GM12878 (cell line): Measurements from ENCODE around the gene SEC11A. TPM values are rescaled to one million over a fixed set of nuclear protein-coding genes. Genes with fewer than 3 reads are reported as not detected.

ENCODE experiments used
- ATAC-seq: fragments of 200-7000 bp; cut with Tn5 transposase; 3 replicates; pipeline ENCODE4 v1.9.1; 2020; ENCODE audit warnings: mild to moderate bottlenecking, moderate library complexity
- BruUV-seq: library from RNA; stranded (reverse); fragments of 400-500 nt; replicated peaks from 2 replicates; lab custom pipeline; 2021; lab: Mats Ljungman, UMichigan
- CTCF ChIA-PET: fragments of 300-600 bp; sonication (Branson Sonifier 250); formaldehyde crosslinking; extraction: SDS; loops from one replicate; lab custom pipeline; 2021; ENCODE audit warnings: inconsistent platforms; lab: Yijun Ruan, JAX
- POLR2A ChIA-PET: fragments of 350-600 bp; formaldehyde crosslinking; extraction: SDS; loops from one replicate; lab custom pipeline; 2021; ENCODE audit warnings: inconsistent platforms; lab: Charles Lee
- RAD21 ChIA-PET: fragments of 300-600 bp; sonication (Branson Sonifier 250); formaldehyde crosslinking; loops from one replicate; lab custom pipeline; 2023; ENCODE audit warnings: antibody characterized with exemption; ENCODE audit not compliant: unreplicated experiment; lab: Charles Lee
- SMC1A ChIA-PET: fragments of 300-600 bp; sonication (Branson Sonifier 250); formaldehyde crosslinking; loops from one replicate; lab custom pipeline; 2023; ENCODE audit not compliant: unreplicated experiment, uncharacterized antibody; lab: Charles Lee
- DNase-seq: peaks from one replicate; pipeline ENCODE4 v3.0.0-alpha.2; 2011; ENCODE audit warnings: low read depth, low spot score
- FAIRE-seq: peaks from 3 replicates; lab custom pipeline; 2011; peaks lifted over from hg19 to GRCh38; lab: Jason Lieb, UNC
- H2AFZ ChIP-seq: 2 replicates; pipeline ENCODE4 v1.6.0; 2011; ENCODE audit warnings: low read depth, low read length, control low read depth; ENCODE audit not compliant: control insufficient read depth
- H3K27ac ChIP-seq: 2 replicates; pipeline ENCODE4 v1.5.1; 2011; ENCODE audit warnings: control low read depth; ENCODE audit not compliant: control insufficient read depth, insufficient read depth
- H3K27me3 ChIP-seq, 2 experiments: replicated peaks in 1 of 2; 2 replicates each; pipeline versions ENCODE4 v1.6.0 to v1.6.1; 2011; ENCODE audit warnings: low read length in 1 of 2; ENCODE audit not compliant: control insufficient read depth in 2 of 2, insufficient read depth in 2 of 2
- H3K36me3 ChIP-seq, 2 experiments: 2 replicates each; pipeline ENCODE4 v1.5.1; 2011; ENCODE audit warnings: low read length in 1 of 2; ENCODE audit not compliant: control insufficient read depth in 2 of 2, insufficient read depth in 2 of 2
- H3K4me1 ChIP-seq: 2 replicates; pipeline ENCODE4 v1.6.1; 2011; ENCODE audit warnings: mild to moderate bottlenecking, low read length, moderate library complexity, mixed read lengths; ENCODE audit not compliant: control insufficient read depth, insufficient read depth
- H3K4me2 ChIP-seq: 2 replicates; pipeline ENCODE4 v1.6.0; 2011; ENCODE audit warnings: control low read depth; ENCODE audit not compliant: control insufficient read depth, insufficient read depth
- H3K4me3 ChIP-seq: fragments of 200-600 bp; sonication (generic); 2 replicates; pipeline ENCODE4 v1.5.1; 2016
- H3K79me2 ChIP-seq: 2 replicates; pipeline ENCODE4 v1.6.0; 2011; ENCODE audit warnings: low read length; ENCODE audit not compliant: control insufficient read depth, insufficient read depth
- H3K9ac ChIP-seq: 2 replicates; pipeline ENCODE4 v1.8.0; 2011; ENCODE audit warnings: low read length, control low read depth, mixed read lengths; ENCODE audit not compliant: control insufficient read depth, insufficient read depth
- H3K9me3 ChIP-seq: replicated peaks from 3 replicates; pipeline ENCODE4 v1.5.1; 2011; ENCODE audit warnings: mild to moderate bottlenecking, low read length; ENCODE audit not compliant: control insufficient read depth, insufficient read depth
- H4K20me1 ChIP-seq: 2 replicates; pipeline ENCODE4 v1.6.0; 2011; ENCODE audit not compliant: control insufficient read depth, insufficient read depth
- CHD1 ChIP-seq: IDR thresholded peaks from 2 replicates; pipeline ENCODE4 v1.6.1; 2012; ENCODE audit warnings: low read depth, low read length, improper control_type of control experiment
- CREM ChIP-seq: IDR thresholded peaks from 2 replicates; pipeline ENCODE4 v1.6.1; 2014; ENCODE audit warnings: antibody characterized with exemption, low read depth
- DPF2 ChIP-seq: fragments of 450-650 bp; IDR thresholded peaks from 2 replicates; pipeline ENCODE4 v1.6.1; 2017; ENCODE audit warnings: mild to moderate bottlenecking
- FOXK2 ChIP-seq: fragments of 450-650 bp; IDR thresholded peaks from 2 replicates; pipeline ENCODE4 v1.6.1; 2017; ENCODE audit warnings: mild to moderate bottlenecking, moderate library complexity
- HDGF ChIP-seq: fragments of 450-650 bp; IDR thresholded peaks from 2 replicates; pipeline ENCODE4 v1.6.1; 2016; ENCODE audit warnings: antibody characterized with exemption
- IKZF1 ChIP-seq: fragments of 450-650 bp; conservative IDR thresholded peaks from 2 replicates; pipeline ENCODE4 v1.6.1; 2017; ENCODE audit warnings: antibody characterized with exemption, mild to moderate bottlenecking
- IRF4 ChIP-seq: IDR thresholded peaks from 2 replicates; pipeline ENCODE4 v1.6.1; 2011; ENCODE audit warnings: low read depth, low read length
- NRF1 ChIP-seq: conservative IDR thresholded peaks from 2 replicates; pipeline ENCODE4 v1.6.1; 2011; ENCODE audit warnings: mild to moderate bottlenecking, low read depth, low read length, improper control_type of control experiment
- PAX5 ChIP-seq: IDR thresholded peaks from 2 replicates; pipeline ENCODE4 v1.6.1; 2011; ENCODE audit warnings: low read depth, low read length, borderline replicate concordance
- POU2F2 ChIP-seq: IDR thresholded peaks from 3 replicates; pipeline ENCODE4 v1.6.1; 2011; ENCODE audit warnings: low read depth, mild to moderate bottlenecking, low read length, borderline replicate concordance
- RUNX3 ChIP-seq: IDR thresholded peaks from 2 replicates; pipeline ENCODE4 v1.6.1; 2012; ENCODE audit warnings: low read length, inconsistent platforms
- WGBS: methylation state at CpG from one replicate; pipeline ENCODE4 v1.1.6; 2016; ENCODE audit warnings: low lambda C conversion rate; ENCODE audit not compliant: insufficient replicate concordance, insufficient coverage; ENCODE audit errors: missing lambda C conversion rate; 5-methylcytosine and 5-hydroxymethylcytosine counted together
- in situ Hi-C: fragments of 300-500 bp; cut with MboI; formaldehyde crosslinking; loops from 9 replicates; pipeline ENCODE4 v1.14.3; 2018; ENCODE audit warnings: mixed read lengths
- intact Hi-C: fragments of 100-400 bp; cut with micrococcal nuclease; formaldehyde crosslinking; loops from one replicate; pipeline ENCODE4 v1.14.2; 2022; ENCODE audit not compliant: unreplicated experiment
- polyA plus RNA-seq, 11 experiments: library from polyadenylated mRNA; depleted of rRNA in 4 of 11; unstranded in 6 of 11; stranded (reverse) in 5 of 11; fragments of >200 nt; fragmentation: Nextera tagmentation in 4 of 11; fragmentation: Illumina TruSeq in 1 of 11; extraction: Ambion mirVana in 4 of 11; extraction: Trizol in 1 of 11; gene quantifications; 1 replicate in 1 of 11; 2 replicates in 10 of 11; pipeline versions ENCODE4 v1.2.1 to v1.2.3, GENCODE V29; 2011 to 2016; ENCODE audit warnings: inconsistent platforms in 2 of 11, missing spikeins in 2 of 11, low read depth in 1 of 11
- total RNA-seq, 4 experiments: library from RNA; depleted of rRNA in 3 of 4; stranded (reverse); fragments of >200 nt in 3 of 4; fragmentation: Illumina TruSeq in 1 of 4; extraction: Trizol in 1 of 4; gene quantifications; 2 replicates each; pipeline versions ENCODE4 v1.2.1 to v1.2.3, GENCODE V29; 2013 to 2021
- TF ChIP-seq, protein P1 (sequence below): fragments of 450-650 bp; IDR thresholded peaks from 2 replicates; pipeline ENCODE4 v1.6.1; 2016; ENCODE audit warnings: mild to moderate bottlenecking
- TF ChIP-seq, protein P2 (sequence below): fragments of 450-650 bp; IDR thresholded peaks from 2 replicates; pipeline ENCODE4 v1.6.1; 2016; ENCODE audit warnings: mild to moderate bottlenecking, moderate library complexity, borderline replicate concordance
- TF ChIP-seq, protein P3 (sequence below): fragments of 450-650 bp; IDR thresholded peaks from 2 replicates; pipeline ENCODE4 v1.6.1; 2016; ENCODE audit warnings: mild to moderate bottlenecking

SEC11A gene
- total and polyA plus RNA-seq, 10 of the 15 experiments (the other 5 are each of a cell fraction or from before 2014, with no cell fraction given), result 99.2 to 159 (median 143) TPM

DNA sequence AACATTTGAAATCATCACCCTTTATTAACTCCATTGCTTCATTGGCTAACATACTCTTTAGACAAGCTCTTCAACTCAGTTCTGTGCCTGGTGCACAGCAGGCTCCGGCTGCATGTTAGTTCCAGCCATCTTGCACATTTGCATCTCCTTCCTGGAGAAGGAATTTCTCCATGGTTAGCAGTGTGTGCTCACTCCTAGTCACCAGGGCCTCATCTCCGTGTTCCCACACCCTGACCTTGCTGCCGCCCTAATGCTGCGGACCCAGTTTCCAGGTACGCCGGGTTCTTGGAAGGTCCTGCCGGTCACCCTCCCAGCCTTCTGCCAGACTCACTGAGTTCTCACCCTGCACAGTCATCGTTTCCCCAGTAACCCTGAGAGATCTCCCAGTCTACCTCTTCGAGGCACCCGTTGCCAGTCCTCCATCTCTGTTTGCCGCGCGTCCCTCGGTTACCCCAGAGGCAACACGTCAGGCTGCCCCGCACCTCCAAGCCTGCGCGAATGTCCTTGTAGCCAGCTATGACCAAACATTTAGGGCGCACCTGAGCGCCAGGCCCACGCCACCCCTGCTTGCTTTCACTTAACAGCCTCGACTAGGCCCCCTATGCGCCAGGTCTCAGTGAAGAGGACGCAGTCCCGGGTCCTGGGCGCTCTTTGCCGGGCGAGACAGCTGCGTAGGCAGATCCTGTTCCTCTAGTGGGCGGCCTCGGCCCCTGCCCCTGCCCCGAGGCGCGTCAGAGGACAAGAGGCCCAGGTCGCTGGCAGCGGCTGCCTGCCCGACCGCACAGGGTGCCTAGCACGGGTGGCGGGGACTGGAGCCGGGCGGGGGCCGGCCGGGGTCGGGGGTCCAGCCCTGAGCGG lies 31.7 kb upstream of the SEC11A start:
- in situ Hi-C loops, result no loop called here
- no peak for FAIRE-seq
- DNase-seq, result no peak
- TF ChIP-seq POU2F2 (0 out of 3 replicates have a peak, but pooled peaks have one; percentile 20), IKZF1 (no peak), NRF1 (no peak), RUNX3 (peak; percentile 21), CHD1 (no peak), CREM (peak; percentile 46; the same call in 1 of the 2 replicates), DPF2 (peak; percentile 35), FOXK2 (no peak), PAX5 (no peak), HDGF (0 out of 2 replicates have a peak, but pooled peaks have one; percentile 41), IRF4 (no peak)
- TF ChIP-seq, protein P1, sequence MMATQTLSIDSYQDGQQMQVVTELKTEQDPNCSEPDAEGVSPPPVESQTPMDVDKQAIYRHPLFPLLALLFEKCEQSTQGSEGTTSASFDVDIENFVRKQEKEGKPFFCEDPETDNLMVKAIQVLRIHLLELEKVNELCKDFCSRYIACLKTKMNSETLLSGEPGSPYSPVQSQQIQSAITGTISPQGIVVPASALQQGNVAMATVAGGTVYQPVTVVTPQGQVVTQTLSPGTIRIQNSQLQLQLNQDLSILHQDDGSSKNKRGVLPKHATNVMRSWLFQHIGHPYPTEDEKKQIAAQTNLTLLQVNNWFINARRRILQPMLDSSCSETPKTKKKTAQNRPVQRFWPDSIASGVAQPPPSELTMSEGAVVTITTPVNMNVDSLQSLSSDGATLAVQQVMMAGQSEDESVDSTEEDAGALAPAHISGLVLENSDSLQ, result no peak
- TF ChIP-seq, protein P2, sequence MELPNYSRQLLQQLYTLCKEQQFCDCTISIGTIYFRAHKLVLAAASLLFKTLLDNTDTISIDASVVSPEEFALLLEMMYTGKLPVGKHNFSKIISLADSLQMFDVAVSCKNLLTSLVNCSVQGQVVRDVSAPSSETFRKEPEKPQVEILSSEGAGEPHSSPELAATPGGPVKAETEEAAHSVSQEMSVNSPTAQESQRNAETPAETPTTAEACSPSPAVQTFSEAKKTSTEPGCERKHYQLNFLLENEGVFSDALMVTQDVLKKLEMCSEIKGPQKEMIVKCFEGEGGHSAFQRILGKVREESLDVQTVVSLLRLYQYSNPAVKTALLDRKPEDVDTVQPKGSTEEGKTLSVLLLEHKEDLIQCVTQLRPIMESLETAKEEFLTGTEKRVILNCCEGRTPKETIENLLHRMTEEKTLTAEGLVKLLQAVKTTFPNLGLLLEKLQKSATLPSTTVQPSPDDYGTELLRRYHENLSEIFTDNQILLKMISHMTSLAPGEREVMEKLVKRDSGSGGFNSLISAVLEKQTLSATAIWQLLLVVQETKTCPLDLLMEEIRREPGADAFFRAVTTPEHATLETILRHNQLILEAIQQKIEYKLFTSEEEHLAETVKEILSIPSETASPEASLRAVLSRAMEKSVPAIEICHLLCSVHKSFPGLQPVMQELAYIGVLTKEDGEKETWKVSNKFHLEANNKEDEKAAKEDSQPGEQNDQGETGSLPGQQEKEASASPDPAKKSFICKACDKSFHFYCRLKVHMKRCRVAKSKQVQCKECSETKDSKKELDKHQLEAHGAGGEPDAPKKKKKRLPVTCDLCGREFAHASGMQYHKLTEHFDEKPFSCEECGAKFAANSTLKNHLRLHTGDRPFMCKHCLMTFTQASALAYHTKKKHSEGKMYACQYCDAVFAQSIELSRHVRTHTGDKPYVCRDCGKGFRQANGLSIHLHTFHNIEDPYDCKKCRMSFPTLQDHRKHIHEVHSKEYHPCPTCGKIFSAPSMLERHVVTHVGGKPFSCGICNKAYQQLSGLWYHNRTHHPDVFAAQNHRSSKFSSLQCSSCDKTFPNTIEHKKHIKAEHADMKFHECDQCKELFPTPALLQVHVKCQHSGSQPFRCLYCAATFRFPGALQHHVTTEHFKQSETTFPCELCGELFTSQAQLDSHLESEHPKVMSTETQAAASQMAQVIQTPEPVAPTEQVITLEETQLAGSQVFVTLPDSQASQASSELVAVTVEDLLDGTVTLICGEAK, result no peak; the same call in 1 of the 2 replicates
- TF ChIP-seq, protein P3, sequence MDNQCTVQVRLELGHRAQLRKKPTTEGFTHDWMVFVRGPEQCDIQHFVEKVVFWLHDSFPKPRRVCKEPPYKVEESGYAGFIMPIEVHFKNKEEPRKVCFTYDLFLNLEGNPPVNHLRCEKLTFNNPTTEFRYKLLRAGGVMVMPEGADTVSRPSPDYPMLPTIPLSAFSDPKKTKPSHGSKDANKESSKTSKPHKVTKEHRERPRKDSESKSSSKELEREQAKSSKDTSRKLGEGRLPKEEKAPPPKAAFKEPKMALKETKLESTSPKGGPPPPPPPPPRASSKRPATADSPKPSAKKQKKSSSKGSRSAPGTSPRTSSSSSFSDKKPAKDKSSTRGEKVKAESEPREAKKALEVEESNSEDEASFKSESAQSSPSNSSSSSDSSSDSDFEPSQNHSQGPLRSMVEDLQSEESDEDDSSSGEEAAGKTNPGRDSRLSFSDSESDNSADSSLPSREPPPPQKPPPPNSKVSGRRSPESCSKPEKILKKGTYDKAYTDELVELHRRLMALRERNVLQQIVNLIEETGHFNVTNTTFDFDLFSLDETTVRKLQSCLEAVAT, result 0 out of 2 replicates have a peak, but pooled peaks have one; percentile 32

More for the DNA sequence above, 31.7 kb upstream of the SEC11A start:
- WGBS, result 3% methylated on average over 36 of the region's 46 CpGs
- Histone ChIP-seq H3K4me1 (peaks cover 15% of the 10 kb centered on the region), H3K36me3 (no peaks in the 10 kb centered on the region), H3K4me3 (peak overlapping the region; percentile 63), H3K27ac (peak overlapping the region; percentile 83), H2AFZ (peak overlapping the region; percentile 92), H3K9ac (peak overlapping the region; percentile 87), H3K9me3 (no peaks in the 10 kb centered on the region), H3K79me2 (peaks cover 45% of the 10 kb centered on the region), H3K27me3 (no peaks in the 10 kb centered on the region), H3K4me2 (peak overlapping the region; percentile 82), H4K20me1 (no peaks in the 10 kb centered on the region)
- intact Hi-C loops, result loop anchor here (1.0 kb wide), 1 partner anchor 11 kb away; no protein-coding TSS in a partner anchor
- ATAC-seq, result peak; percentile 70
- ChIA-PET CTCF (interaction anchor here (0.6 to 2.0 kb wide), 3 partner anchors 12 to 660 kb away, joined by 3 to 10 read pairs (median 4); no protein-coding TSS in a partner anchor), SMC1A (interaction anchor here (1.0 to 4.8 kb wide), 5 partner anchors 10 to 88 kb away, joined by 4 to 34 read pairs (median 5); partner anchors contain the start of gene SEC11A), RAD21 (interaction anchor here (0.7 to 2.7 kb wide), 7 partner anchors 10 to 803 kb away, joined by 3 to 9 read pairs (median 3); partner anchors contain the start of genes SEC11A and WDR73), POLR2A (interaction anchor here (2.0 to 2.7 kb wide), 2 partner anchors 12 to 14 kb away, joined by 14 to 18 read pairs; no protein-coding TSS in a partner anchor)
- TSS peak; percentile 86 for BruUV-seq
